Measurements from ENCODE around the gene RHOH.
"Not testable (repeated sequence)": the region's sequence is repeated elsewhere in the genome, so short reads cannot be mapped to it uniquely, and the experiment has no call there.

DNA sequence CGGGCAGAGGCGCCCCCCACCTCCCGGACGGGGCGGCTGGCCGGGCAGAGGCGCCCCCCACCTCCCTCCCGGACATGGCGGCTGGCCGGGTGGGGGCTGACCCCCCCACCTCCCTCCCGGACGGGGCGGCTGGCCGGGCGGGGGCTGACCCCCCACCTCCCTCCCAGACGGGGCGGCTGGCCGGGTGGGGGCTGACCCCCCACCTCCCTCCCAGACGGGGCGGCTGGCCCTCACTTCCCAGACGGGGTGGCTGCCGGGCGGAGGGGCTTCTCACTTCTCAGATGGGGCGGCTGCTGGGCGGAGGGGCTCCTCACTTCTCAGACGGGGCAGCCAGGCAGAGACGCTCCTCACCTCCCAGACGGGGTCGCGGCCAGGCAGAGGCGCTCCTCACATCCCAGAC, 49.3 kb upstream of the RHOH start:
- TF ChIP-seq, protein P1, sequence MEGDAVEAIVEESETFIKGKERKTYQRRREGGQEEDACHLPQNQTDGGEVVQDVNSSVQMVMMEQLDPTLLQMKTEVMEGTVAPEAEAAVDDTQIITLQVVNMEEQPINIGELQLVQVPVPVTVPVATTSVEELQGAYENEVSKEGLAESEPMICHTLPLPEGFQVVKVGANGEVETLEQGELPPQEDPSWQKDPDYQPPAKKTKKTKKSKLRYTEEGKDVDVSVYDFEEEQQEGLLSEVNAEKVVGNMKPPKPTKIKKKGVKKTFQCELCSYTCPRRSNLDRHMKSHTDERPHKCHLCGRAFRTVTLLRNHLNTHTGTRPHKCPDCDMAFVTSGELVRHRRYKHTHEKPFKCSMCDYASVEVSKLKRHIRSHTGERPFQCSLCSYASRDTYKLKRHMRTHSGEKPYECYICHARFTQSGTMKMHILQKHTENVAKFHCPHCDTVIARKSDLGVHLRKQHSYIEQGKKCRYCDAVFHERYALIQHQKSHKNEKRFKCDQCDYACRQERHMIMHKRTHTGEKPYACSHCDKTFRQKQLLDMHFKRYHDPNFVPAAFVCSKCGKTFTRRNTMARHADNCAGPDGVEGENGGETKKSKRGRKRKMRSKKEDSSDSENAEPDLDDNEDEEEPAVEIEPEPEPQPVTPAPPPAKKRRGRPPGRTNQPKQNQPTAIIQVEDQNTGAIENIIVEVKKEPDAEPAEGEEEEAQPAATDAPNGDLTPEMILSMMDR (IDR thresholded peaks at IDR 0.05; ENCODE audit: low read length), result not testable (repeated sequence)
- not testable (repeated sequence) for TF ChIP-seq EZH2 (IDR thresholded peaks at IDR 0.05; ENCODE audit: borderline replicate concordance, low read length)
